IPS-NIHi7 (cell line): Measurements from ENCODE around the gene SV2B.
A peak's percentile ranks its signal among the peaks of the same experiment; 100 is the strongest.

Source experiments
- DNase-seq: peaks from one replicate; pipeline ENCODE4 v3.0.0; 2012; ENCODE audit warnings: mixed read lengths; ENCODE audit errors: extremely low spot score

Gene SV2B

DNA sequence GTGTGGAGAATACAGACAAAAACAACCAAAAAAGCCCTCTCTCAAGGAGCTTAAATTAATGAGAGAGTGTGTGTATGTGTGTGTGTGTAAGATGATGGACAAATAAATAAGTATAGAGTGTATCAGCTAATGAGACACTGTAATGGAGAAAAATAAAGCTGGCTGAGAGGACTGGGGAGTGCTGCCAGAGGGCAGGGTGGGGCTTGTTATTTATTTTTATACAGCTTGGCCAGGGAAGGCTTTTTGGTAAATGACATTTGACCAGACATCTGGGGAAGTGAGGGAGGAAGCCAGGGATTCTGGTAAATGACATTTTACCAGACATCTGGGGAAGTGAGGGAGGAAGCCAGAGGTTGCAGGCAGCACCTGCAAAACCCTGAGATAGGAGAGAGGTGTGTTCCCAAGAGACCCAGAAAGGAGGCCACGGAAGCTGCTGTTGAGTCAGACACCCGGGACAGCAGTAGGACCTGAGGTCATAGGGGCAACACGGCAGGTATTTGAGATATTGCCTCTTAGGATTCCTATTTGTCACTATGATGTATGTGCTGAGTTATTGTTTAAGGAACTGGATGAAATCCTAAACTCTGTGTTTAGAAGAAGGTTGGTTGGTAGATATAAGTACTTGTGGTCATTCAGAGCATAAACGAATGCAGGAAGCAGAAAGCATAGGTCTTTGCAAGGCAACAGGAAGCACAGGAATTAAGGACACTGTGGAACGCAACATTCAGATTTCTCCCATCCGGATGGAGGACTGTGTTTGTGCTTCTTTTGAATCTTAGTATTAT lies 2.7 kb downstream of the SV2B start:
- DNase-seq, result no peak

DNA sequence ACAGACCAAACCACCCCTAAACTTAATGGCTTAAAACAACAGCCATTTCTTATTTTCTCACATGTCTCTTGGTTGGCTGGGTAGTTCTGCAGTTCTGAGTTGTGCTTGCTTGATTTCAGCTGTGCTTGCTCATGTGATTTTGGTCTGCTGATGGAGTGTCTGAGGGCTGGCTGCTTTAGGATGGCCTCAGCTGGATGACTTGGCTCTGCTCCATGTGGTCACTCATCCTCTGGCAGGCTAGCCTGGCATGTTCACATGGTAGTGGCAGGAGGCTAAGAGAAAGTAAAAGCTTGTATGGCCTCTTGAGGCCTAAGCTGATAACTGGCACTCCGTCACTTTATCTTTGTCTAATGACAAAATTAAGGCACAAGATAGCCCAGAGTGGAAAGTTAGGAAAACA lies 4.1 kb downstream of the SV2B start:
- DNase-seq, result no peak

DNA sequence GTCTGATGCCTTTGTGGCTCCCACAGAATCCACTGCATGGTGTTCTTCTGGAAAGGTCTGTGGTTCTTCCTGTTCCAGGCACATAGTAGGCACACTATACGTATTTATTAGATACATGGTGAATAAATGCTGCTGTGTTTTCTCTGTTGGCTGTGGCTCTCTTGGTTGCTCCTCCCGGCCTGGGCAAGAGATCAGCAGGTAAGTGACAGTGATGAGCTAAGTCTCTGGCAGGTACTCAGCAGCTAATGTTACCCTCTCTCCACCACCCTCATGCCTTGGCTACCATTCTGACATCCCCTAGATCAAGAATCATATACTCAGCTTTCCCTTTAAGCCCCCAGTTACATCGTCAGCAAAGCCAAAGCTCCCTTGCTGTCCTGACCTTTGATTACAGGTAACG lies 8.4 kb downstream of the SV2B start:
- no peak for DNase-seq

DNA sequence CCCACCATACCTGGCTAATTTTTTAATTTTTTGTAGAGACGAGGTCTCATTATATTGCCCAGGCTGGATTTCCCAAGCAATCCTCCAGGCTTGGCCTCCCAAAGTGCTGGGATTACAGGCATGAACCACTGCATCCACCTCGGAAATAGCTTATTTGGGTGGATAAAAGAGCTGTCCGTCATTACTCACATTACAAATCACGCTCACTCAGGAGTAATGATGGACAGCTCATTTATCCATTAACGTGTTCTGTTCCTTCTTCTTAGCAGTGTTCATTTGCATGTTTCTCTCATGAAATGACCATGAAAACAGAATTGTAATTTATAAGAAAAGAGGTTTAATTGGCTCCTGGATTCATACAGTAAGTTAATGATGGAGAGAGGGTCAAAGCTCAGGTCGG lies 9.8 kb downstream of the SV2B start:
- DNase-seq, result no peak

DNA sequence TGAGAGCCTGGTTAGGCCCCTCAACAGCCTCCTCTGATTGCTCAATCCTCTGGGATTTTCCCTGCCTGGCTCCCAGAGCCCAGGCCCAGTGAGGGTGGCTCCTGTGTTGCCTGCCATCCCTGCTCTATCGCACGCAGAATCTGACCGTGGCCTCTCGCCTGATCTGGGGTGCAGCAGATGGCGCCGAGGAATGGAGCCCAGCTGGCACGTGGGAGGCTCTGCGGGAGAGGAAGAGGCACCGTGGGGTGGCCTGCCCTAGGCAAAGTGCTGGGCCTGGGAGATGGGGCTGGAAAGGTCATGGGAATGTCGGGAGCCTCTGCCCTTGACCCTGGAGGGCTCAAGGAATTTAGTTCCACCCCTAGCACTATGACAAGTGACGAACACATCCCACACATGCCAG lies 10.3 kb downstream of the SV2B start:
- no peak for DNase-seq

DNA sequence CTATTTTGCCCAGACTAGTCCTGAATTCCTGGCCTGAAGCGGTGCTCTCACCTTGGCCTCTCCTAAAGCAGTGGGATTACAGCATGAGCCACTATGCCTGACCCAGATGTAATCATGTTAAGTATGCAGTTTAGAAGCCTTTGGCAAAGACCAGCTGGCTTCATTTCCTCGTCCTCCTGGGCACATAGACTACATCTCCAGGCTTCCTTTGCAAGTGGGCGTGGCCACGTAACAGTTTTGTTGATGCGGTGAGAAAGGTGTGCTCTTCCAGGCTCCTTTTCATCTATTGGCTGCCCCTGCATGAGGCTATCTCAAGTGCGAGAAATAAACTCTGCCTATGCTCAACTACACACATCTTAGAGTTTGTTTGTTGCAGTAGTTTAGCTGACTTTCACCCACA lies 13.0 kb downstream of the SV2B start:
- peak; percentile 55 for DNase-seq

DNA sequence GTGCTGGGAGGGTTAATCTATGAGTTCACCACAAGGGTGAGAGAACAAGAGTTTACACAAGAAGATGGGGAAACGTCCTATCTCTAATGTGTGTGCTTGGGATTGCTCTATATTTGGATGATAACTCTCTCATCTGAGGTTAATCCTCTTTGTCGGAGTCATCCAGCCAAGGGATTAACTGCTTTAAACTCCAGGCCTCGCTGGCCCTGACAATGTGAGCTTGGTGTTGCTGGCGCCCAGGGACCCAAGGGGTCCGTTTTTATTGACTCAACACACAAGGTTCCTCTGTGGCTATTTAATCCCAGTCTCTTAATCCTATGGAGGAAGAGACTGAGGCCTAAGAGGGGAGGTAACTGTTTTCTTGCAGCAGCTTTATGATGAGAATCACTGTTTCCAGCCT lies 14.2 kb downstream of the SV2B start:
- no peak for DNase-seq

DNA sequence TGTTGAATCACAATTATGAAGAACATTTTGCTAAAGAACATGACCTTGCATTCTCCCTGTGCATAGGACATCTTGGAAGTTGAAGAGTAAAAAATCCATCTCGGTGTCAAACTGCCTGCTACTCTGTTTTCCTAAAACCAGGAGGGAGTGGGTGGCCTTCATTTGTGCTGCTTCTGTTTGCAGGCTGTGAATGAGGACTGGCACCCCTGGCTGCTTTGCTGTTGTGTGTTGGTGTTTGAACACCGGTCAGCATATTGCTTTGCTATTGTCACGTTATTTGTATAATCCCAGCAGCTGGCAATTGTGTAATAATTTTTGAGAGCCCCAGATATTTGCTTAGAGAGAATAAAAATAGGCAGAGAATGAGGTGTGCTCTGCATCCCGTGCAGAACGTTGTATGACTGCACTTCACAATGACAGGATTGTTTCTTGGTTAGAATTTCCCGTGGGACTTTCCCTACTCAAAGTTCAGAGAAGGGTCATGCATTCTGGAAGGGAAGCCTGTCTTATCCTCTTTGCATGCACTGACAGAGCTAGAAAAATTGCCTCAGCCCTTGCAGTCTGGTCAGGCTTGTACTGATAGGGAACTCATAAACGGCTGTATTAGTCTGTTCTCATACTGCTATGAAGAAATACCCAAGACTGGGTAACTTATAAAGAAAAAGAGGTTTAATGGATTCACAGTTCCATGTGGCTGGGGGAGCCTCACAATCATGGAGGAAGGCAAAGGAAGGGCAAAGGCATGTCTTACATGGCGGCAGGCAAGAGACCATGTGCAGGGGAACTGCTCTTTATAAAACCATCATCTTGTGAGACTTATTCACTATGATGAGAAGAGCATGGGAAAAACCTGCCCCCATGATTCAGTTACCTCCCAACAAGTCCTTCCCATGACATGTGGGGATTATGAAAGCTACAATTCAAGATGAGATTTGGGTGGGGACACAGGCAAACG lies 16.3 kb downstream of the SV2B start:
- DNase-seq, result no peak

DNA sequence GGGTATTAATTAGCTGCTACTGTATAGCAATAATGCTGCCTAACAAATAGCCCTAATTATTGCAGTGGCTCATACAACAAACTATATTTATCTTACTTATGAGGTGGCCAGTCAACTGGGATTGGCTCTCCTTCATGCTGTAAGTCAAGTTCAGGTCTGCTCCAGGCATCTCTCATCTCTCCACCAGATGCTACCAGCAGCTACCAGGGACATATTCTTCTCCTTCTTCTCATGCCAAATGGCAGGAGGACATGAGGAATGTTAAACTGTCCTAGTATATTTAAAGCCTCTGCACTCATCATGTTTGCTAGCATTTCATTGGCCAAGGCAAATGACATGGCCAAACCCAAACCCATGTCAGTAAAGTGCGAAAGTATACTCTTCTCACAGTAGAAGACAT lies 17.3 kb downstream of the SV2B start:
- no peak for DNase-seq

DNA sequence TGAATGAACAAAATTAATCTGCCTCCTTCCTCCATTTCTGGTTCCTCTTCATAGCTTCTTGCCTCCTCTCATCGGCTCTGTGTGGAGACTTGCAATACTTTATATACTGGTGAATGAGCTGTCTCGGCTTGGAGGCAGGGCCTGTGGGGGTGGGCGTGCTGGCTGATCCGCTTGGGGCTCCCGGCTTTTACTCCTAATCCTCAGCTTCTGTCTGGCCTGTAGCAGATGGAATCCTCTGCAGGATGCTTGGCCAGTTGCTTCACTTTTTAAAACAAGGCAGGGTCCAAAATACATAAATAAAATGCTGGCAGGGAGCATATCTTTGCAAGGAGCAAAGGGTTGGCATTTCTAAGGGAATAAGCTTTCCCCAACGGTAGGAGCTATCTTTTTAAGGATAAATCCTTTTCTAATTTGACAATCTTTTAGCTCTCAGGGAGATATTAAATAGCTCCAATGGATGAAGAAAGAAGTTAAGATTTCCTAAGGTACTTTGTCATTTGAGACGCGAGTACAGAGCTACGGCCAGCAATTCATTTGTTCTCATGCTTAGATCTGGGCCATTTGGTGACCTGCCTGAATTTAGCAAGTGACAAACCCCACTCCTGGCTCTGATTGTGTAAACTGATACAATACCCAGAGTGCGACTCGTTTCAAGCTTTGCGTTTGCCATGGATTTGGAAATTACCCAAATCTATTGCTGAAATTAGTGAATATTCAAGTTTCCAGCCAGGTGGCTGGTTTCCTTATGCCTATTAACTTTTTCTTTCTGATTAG lies 18.9 kb downstream of the SV2B start:
- DNase-seq, result no peak

DNA sequence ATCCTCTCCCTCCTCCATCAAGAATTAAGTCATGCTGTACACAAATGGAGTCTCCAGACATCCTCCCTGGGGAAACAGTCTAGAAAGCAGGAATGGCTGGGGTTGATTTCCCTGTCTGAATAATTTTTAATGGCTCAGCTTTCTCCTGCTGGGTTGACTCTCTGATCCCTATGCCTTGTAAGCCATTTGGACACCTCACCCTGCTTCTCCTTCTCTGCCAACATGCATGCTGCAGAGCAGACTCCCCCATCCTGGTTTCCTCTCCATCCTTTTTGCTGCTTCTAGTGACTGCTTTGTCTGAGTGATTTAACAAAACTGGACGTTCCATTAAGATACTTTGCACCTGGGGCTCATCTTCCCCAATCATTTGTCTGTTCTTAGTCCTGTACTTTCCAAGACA lies 22.2 kb downstream of the SV2B start:
- no peak for DNase-seq

DNA sequence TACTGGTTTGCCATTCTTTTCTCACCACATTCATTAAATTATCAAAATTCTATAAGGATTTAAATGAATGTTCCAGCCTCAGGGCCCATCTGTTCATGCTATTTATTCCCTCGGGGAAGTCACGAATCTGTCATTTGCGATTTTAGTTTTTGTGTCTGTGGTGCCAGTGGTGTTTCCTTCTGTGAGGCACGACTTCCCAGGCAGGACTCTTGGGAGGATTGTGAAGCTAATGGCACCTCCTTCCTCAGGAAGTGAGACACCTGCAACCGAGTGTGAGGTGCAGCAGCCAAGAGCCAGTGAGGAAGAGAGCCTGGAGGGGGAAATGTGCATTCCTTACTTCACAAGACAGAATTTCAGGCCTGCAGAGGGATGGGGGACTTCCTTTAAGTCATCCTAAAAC lies 24.1 kb downstream of the SV2B start:
- DNase-seq, result no peak

DNA sequence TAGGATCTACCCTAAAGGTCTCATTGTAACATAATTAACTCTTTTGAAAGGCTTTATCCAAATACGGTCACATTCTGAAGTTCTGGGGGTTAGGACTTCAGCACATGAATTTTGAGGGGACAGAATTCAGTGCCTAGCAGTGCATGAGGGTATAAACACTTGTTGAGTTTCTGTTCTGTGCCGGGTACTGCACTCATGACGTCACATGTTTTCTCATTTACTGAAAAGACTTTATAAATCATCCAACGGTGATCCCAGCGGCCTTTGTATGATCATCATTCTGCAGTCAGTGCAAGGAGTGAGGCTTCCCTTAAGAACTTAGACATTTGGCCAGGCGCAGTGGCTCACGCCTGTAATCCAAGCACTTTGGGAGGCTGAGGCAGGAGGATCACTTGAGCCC lies 25.1 kb downstream of the SV2B start:
- DNase-seq, result no peak

DNA sequence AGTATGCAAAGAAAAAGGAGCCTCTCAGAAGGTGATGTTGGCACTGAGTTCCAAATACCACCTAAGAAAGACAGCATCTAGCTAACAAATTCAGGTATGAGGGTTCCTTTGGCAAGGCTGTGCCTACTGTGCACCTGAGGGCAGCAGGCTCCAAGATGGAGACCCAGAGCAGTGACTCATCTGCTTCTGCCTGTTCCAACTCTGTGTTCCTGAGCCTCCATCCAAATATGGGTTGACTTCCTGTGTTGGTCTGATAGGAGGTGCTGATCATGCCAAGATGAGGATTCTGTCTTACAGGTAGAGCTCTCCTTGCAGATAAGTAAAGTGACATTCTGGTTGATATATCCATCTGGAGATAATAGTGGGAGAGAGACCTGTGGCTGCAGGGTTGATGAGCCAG lies 26.0 kb downstream of the SV2B start:
- DNase-seq, result no peak

DNA sequence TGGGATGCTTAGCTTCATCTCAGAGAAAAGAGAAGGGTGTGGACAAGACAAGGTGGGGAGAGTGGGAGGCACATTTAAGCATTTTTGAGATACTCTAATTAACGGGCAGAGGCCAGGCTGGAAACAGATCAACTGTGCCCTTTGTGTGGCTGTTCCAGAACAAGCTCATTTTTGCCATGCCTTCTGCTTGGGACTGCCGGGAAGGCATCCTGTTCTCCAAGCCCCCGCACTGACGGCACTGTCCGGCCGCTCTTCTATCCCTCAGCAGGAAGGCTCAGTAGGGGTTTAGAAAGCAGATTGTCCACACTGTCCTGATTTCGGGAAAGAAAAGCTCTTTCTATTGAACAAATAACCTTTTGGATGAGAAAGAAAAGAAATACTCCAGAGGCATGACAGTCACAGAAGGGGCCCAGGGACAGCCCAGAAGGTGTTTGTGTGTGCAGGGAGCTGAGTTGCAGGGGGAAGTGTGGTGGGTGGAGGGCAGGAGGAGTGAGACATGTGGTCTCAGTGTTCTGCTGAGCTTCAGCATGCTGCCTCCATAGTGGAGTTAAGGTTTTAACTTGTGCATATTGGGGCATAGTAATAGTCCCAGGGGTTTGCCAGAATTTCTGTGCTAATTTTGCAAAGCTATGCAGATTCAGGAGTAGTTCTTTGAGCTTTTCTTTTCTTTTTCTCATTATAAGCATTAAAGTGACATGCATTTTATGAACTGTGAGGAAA lies 27.3 kb downstream of the SV2B start:
- DNase-seq, result no peak

DNA sequence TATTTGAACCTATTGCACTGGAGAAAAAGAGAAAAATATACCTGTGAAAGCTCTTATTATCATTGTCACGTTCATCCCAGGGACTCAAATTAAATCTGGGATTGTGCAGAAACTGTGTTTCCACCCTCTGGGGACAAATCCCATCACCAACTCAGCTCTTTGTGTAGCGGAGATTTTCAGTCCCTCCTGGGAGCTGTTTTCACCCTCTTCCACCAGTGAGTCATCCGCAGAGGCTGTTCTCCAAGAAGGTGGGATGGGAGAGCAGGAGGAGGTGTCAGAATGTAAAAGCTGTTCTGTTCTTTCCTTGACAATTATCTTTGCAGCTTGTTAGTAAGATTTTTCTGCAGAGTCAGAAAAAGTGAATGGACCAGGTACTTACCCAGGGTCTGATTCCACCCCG lies 28.0 kb downstream of the SV2B start:
- peak; percentile 35 for DNase-seq

DNA sequence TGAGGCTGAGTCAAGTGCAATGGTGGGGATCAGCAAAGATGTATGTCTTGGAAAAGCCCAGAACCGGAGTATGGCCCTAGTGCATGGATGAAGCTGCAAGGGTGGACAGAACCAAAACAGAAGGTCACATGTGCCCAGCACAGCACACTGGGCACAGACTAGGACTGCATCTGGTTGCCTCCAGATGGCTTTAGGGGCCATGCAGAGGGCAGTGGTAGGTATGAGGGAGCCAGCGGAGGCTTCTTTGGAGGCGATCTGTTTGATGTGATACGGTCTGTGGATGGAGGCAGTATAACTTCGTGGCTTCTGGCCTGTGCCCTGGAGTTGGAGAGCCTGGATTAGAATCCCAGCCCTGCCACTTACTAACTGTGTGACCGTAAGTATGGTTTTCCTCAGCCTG lies 29.4 kb downstream of the SV2B start:
- no peak for DNase-seq

DNA sequence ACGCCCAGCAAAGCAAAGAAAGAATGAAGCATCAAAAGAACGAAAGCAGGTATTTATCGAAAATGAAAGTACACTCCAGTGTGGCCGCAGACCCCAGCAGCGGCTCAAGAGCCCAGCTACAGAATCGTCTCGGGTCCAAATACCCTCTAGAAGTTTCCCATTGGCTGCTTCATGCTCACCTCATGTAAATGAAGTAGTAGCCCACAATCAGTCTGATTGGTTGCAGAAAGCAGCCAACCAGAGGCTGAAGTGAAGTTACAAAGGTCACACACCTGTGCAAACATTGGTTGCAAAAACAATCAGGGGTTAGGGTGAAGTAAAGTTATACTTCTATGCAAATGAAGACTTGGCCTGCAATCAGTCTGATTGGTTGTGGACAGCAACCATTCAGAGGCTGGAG lies 32.0 kb downstream of the SV2B start:
- DNase-seq, result no peak

DNA sequence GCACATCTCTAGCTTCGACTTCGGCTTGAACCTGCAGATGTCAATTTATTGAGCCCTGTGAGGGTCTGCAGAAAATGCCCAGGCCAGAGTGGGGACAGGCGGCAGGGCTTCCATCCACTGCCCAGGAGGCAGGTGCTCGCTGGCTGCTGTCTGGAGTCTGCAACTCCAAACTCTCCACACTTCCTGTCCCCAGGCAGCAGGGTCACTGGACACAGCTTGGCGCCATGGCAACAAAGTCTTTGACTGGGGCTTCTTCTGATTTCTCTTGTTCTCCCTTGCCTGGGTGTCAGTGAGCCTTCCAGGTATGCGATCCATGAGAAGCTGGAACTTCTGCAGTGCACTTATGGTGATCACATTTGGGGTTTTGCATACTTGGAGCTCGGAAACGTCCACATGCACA lies 33.5 kb downstream of the SV2B start:
- DNase-seq, result no peak

DNA sequence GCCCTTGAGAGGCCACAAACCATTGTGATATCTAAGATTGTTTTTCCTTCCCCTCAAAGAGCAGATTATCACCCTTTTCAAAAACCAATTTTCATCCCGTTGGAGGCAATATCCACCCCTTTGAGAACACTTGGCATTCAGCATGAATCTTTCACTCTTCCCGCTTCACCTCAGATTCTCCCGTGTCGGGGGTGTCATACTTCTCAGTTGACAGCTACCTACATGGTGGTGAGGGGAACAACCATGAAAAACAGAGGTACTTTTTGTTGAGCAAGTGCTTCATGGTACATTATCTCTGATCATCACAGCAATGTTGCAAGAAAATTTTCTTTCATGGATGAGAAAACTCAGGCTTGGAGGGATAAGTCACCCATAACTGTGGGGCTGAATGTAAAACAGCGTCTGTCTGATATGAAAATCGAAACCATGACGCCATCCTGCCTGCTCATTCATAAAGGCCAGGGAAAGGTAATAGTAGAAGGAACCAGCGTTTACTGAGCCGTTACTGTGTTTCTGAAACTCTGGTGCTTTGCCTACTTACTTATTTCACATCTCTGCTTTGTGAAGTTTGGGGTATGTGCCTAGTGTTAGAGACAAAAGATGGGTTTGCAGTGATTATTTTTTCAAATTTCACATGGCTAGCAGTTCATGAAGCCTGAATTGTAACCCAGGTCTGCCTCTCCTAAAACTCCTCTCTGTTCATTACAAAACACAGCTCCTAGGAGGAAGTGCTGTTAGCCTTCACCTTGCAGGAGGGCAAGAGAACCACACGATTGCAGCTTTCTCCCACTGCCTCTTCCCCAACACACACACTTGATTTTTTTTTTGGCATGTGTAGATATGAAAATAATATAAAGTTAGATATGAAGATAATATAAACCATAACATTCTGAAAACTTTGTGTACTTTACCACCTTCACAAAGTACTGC lies 35.4 kb downstream of the SV2B start:
- no peak for DNase-seq
